Urinary bladder (tissue), 4 donors: Measurements from ENCODE around the gene FTCD. TPM values are rescaled to one million over a fixed set of nuclear protein-coding genes. Genes with fewer than 3 reads are reported as not detected.
"Not testable (repeated sequence)": the region's sequence is repeated elsewhere in the genome, so short reads cannot be mapped to it uniquely, and the experiment has no call there.

Source experiments
- DNase-seq: peaks from one replicate; pipeline ENCODE4 v3.0.0-alpha.2; 2015; ENCODE audit errors: extremely low spot score
- H3K27ac ChIP-seq: one replicate; pipeline ENCODE4 v1.5.1; 2013; ENCODE audit warnings: low read depth, mild to moderate bottlenecking, moderate library complexity
- H3K36me3 ChIP-seq: one replicate; pipeline ENCODE4 v1.6.1; 2013; ENCODE audit warnings: mild to moderate bottlenecking, moderate library complexity; ENCODE audit not compliant: insufficient read depth
- H3K4me1 ChIP-seq: one replicate; pipeline ENCODE4 v1.6.1; 2013; ENCODE audit warnings: mild to moderate bottlenecking, moderate library complexity; ENCODE audit not compliant: insufficient read depth
- H3K4me3 ChIP-seq: one replicate; pipeline ENCODE4 v1.5.1; 2013; ENCODE audit warnings: low read depth, low read length
- WGBS: extraction: QIAGEN DNeasy Blood & Tissue Kit; methylation state at CpG from one replicate; pipeline ENCODE4 v1.1.7; 2013; 5-methylcytosine and 5-hydroxymethylcytosine counted together
- polyA plus RNA-seq: library from polyadenylated mRNA; stranded (reverse); fragments of 200-250 nt; gene quantifications from one replicate; pipeline ENCODE4 v1.2.3, GENCODE V29; 2013
- total RNA-seq: library from RNA; depleted of rRNA; stranded (reverse); fragments of >200 nt; gene quantifications from one replicate; pipeline ENCODE4 v1.2.3, GENCODE V29; 2014
- donor health status: healthy with polysubstance abuse.
- donor health status: healthy.

FTCD gene
- total and polyA plus RNA-seq, 2 donors = 0.48 to 0.75 TPM

GRCh38 chr21:46108827-46109312 is 46.5 kb downstream of the FTCD start:
- 73% methylated on average over 9 of the region's 9 CpGs for WGBS
- Histone ChIP-seq H3K27ac (no peak overlapping the region), H3K4me3 (no peak overlapping the region), H3K36me3 (no peaks in the 10 kb centered on the region), H3K4me1 (no peaks in the 10 kb centered on the region)
- DNase-seq = no peak

GRCh38 chr21:46107376-46107775 is 48.0 kb downstream of the FTCD start:
- DNase-seq, H3K4me3 ChIP-seq, H3K36me3 ChIP-seq, H3K27ac ChIP-seq, H3K4me1 ChIP-seq: not testable (repeated sequence)
- WGBS = 73% methylated on average over 2 of the region's 2 CpGs

- Histone ChIP-seq H3K4me3 (no peak overlapping the region), H3K27ac (no peak overlapping the region), H3K36me3 (no peaks in the 10 kb centered on the region), H3K4me1 (no peaks in the 10 kb centered on the region)
- no peak for DNase-seq
These were observed 51.3 kb downstream of the FTCD start for GRCh38 chr21:46104104-46104503.

GRCh38 chr21:46100906-46101305 is 54.5 kb downstream of the FTCD start:
- no peak for DNase-seq
- Histone ChIP-seq H3K4me3 (no peak overlapping the region), H3K36me3 (no peaks in the 10 kb centered on the region), H3K27ac (no peak overlapping the region), H3K4me1 (no peaks in the 10 kb centered on the region)
- WGBS = 64% methylated on average over 4 of the region's 4 CpGs

- no peak overlapping the region for H3K27ac ChIP-seq
- 39% methylated on average over 7 of the region's 7 CpGs for WGBS
These were observed 55.0 kb downstream of the FTCD start for GRCh38 chr21:46100426-46100825.

GRCh38 chr21:46100020-46100419 is 55.4 kb downstream of the FTCD start:
- 59% methylated on average over 6 of the region's 6 CpGs for WGBS
- no peak overlapping the region for H3K4me3 ChIP-seq
- no peaks in the 10 kb centered on the region for H3K4me1 ChIP-seq
- DNase-seq = no peak
- no peak overlapping the region for H3K27ac ChIP-seq
- no peaks in the 10 kb centered on the region for H3K36me3 ChIP-seq

More at GRCh38 chr21:46100426-46100825, 55.0 kb downstream of the FTCD start:
- Histone ChIP-seq H3K4me1 (no peaks in the 10 kb centered on the region), H3K4me3 (no peak overlapping the region), H3K36me3 (no peaks in the 10 kb centered on the region)
- no peak for DNase-seq

GRCh38 chr21:46099476-46099875 is 55.9 kb downstream of the FTCD start:
- H3K27ac ChIP-seq = no peak overlapping the region
- no peaks in the 10 kb centered on the region for H3K4me1 ChIP-seq
- peak overlapping the region; percentile 9 for H3K4me3 ChIP-seq
- DNase-seq = no peak
- no peaks in the 10 kb centered on the region for H3K36me3 ChIP-seq
- WGBS = 10% methylated on average over 18 of the region's 18 CpGs

GRCh38 chr21:46098303-46099141 is 56.9 kb downstream of the FTCD start:
- DNase-seq = no peak
- Histone ChIP-seq H3K36me3 (no peaks in the 10 kb centered on the region), H3K4me1 (no peaks in the 10 kb centered on the region), H3K4me3 (peak overlapping the region; percentile 79), H3K27ac (peak overlapping the region; percentile 86)
- 1% methylated on average over 94 of the region's 94 CpGs for WGBS

GRCh38 chr21:46097336-46098293 is 57.8 kb downstream of the FTCD start, which contains the start of gene COL6A2:
COL6A2 (plus strand) TSS chr21:46098112.
- DNase-seq = no peak
- H3K4me1 ChIP-seq = no peaks in the 10 kb centered on the region
- H3K36me3 ChIP-seq = no peaks in the 10 kb centered on the region
- H3K4me3 ChIP-seq = peak within 1 kb of the TSS; percentile 79
- H3K27ac ChIP-seq = peak within 1 kb of the TSS; percentile 86
- WGBS = 3% methylated on average over 81 of the region's 83 CpGs

GRCh38 chr21:46096596-46097335 is 58.6 kb downstream of the FTCD start:
- Histone ChIP-seq H3K27ac (peak overlapping the region; percentile 83), H3K4me1 (no peaks in the 10 kb centered on the region), H3K4me3 (peak overlapping the region; percentile 79), H3K36me3 (no peaks in the 10 kb centered on the region)
- DNase-seq = no peak
- WGBS = 71% methylated on average over 16 of the region's 16 CpGs

- 90% methylated on average over 12 of the region's 12 CpGs for WGBS
- Histone ChIP-seq H3K4me1 (no peaks in the 10 kb centered on the region), H3K36me3 (no peaks in the 10 kb centered on the region)
These were observed 59.4 kb downstream of the FTCD start for GRCh38 chr21:46095814-46096595.

GRCh38 chr21:46095083-46095719 is 60.2 kb downstream of the FTCD start:
- no peak overlapping the region for H3K27ac ChIP-seq
- WGBS = 69% methylated on average over 16 of the region's 16 CpGs

More at GRCh38 chr21:46095814-46096595, 59.4 kb downstream of the FTCD start:
- Histone ChIP-seq H3K27ac (no peak overlapping the region), H3K4me3 (no peak overlapping the region)
- no peak for DNase-seq

More at GRCh38 chr21:46095083-46095719, 60.2 kb downstream of the FTCD start:
- H3K4me3 ChIP-seq = no peak overlapping the region
- no peaks in the 10 kb centered on the region for H3K4me1 ChIP-seq
- DNase-seq = no peak
- H3K36me3 ChIP-seq = no peaks in the 10 kb centered on the region
